Stimulated activated CD4-positive, alpha-beta T cell treated with anti-CD3 and anti-CD28 coated beads, Interleukin-4, amount 100 ng/mL, for 48 hours (primary cell): ENCODE results near the gene PPIF.

Experiments used
- DNase-seq, 2 donors: peaks; one replicate each; pipeline ENCODE4 v3.0.0-alpha.2; 2020; ENCODE audit warnings: low read depth in 2 of 2

The PPIF gene

GRCh38 chr10:79375321-79376077, 28.2 kb downstream of the PPIF start:
- DNase-seq, result no peak

DNA sequence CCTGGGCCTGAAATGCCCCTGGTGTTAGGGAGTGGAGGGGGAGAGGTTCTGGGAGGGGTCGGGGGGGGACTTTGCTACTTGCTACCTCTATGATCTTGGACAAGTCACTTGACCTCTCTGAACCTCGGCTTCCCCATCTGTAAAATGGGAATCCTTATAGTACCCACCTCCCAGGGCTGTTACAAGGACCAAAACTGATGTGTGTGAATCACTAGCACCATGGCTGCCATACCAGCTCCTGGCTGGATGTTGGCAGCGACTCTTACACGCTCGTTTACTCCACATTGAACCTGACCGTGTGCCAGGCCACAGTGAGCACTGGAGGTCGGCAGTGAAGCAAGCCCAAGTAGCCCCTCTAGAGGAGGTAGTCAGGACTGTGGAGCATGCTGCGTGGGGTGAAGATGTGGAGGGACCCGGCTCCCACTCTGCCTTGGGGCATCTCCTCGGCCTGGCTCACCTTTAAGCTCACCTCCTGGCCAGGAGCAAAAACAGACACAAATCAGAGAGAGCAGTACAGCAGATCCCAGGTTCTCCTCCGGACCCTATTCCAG, 28.9 kb downstream of the PPIF start:
- no peak for DNase-seq

- no peak for DNase-seq
Measured at GRCh38 chr10:79376751-79377556, 29.7 kb downstream of the PPIF start.

DNA sequence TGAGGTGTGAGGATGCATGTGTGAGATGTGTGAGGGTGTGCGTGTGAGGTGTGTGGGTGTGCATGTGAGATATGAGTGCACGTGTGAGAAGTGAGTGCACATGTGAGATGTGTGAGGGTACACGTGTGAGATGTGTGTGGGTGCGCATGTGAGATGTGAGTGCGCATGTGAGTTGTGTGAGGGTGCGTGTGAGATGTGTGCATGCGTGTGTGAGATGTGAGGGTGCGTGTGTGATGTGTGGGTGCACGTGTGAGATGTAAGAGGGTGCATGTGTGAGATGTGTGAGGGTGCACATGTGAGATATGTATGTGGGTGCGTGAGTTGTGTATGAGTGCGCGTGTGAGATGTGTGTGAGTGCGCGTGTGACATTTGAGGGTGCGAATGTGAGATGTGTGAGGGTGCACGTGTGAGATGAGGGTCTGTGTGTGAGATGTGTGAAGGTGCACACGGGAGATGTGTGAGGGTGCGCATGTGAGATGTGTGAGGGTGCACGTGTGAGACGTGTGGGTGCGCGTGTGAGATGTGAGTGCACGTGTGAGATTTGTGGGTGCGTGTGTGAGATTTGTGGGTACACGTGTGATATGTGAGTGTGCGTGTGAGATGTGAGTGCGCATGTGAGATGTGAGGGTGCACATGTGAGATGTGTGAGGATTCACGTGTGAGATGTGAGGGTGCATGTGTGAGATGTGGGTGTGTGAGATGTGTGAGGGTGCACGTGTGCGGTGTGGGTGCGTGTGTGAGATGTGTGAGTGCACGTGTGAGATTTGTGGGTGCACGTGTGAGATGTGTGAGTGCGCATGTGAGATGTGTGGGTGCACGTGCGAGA, 30.5 kb downstream of the PPIF start:
- DNase-seq, result no peak

DNA sequence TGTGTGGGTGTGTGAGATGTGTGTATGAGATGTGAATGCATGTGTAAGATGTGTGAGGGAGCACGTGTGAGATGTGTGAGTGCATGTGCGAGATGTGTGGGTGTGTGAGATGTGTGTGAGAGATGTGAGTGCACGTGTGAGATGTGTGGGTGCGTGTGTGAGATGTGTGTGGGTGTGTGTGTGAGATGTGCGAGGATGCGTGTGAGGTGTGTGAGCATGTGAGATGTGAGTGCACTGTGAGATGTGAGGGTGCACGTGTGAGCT, 31.0 kb downstream of the PPIF start:
- DNase-seq, result no peak

GRCh38 chr10:79378647-79379511, 31.6 kb downstream of the PPIF start:
- DNase-seq, result no peak

- DNase-seq, result no peak
Measured at GRCh38 chr10:79379512-79380124, 32.3 kb downstream of the PPIF start.

DNA sequence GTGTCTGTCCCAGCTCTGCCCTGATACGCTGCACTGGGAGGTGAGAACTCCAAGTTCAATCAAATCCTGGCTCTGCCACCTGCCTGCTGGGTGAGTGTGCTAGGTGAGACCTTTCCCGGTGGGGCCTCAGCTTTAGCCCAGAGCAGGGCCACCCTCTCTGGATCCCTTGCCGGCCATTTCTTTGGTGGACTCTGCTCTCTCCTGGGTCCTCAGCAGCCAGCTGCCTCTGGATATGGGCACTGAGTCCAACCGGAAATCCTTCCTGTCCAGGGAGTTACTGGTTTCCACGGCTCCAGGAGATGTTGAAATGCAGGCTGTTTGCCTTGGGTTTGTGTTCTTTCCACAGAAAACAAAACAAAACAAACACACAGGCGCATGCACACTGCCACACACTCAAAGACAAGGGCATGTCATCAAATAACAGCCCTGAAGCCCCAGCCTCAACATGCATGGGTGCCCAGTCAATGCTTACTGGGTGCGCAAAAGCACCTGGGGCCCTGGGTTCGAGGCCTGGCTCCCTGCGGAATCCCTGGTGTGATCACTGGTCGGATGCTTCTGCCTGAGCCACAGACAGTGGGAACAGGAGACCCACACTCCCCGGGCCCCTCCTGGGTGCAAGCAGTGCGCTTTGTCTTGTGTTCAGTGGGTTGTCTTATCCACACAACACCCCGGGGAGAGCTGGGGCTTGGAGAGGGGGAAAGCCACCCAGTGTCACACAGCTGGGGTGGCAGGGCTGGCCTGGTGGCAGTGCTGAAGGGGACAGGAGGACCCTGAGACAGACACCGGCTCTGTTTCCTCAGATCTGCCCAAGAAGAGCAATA, 33.1 kb downstream of the PPIF start:
- no peak for DNase-seq

DNA sequence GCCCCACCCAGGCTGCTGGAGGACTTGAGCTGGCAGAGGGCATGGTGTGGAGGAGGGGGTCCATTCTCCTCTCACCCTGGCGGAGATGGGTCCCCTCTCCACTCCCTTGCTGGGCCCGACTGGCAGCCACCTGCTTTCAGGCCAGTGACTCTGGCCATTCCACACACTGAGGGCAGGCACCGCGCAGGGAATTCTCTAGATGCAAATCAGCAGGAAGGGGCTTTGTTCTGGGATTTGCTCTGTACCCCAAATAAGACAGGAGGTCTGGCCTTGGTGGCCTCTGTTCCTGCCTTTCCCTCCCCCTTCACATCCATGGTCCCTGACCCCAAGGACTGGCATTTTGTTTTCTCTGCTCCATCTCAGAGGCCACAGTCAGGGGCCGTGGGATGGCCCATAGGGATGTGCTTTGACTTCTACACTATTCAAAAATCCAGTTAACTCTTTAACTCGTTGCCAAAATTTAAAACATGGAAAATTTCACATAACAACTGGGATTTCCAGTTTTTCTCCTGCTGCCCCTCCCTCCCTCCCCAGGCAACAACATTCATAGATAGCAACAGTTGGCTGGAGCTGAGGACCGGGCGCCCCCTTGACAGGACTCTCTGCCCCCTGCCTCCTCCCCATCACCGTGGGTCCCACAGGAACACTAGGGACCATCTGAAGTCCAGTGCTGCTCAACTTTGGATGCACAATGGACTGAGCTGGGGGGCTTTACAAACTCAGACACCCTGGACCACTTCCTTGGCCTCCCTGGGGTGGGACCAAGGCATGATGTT, 33.9 kb downstream of the PPIF start:
- no peak for DNase-seq

DNA sequence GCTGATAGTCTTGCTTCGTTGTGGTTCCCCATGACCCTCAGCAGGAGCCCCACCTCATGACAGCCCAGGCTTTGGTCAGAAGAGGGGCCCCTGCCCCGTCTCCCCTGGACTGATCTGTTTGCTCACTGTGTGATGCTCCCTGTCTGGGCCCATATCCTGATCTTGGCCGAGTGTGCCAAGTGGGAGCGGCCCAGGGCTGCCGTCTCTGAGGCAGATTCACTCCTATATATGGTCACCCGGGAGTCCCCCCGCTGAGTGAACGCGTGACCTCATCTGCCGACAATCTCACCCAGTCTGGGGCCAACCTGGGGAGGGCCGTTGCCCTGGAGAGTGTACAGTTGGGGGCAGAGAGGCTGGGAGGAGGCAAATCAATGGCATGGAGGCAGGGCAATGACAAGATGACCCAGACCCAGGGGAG, 34.5 kb downstream of the PPIF start:
- DNase-seq, result no peak

DNA sequence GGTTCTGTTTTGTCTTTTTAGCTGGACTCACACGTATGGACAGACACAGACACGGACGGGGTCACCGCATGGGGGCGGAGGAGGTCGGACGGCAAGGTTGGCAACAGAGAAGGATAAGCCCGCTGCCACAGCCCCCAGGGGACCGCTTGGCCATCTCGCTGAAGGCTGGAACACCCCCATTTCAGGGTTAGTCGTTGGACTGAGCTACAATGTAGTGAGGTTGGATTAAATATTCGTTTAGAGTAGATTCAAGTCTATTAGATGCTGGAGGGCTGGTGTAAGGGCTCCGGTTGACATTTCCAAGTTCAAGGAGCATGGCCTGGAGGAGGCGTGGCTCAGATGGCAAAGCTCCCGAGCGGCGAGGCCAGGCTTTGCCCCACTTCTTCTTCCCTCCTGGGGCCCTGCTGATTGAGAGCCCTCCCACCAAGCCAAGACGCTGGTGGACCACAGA, 35.2 kb downstream of the PPIF start:
- no peak for DNase-seq

DNA sequence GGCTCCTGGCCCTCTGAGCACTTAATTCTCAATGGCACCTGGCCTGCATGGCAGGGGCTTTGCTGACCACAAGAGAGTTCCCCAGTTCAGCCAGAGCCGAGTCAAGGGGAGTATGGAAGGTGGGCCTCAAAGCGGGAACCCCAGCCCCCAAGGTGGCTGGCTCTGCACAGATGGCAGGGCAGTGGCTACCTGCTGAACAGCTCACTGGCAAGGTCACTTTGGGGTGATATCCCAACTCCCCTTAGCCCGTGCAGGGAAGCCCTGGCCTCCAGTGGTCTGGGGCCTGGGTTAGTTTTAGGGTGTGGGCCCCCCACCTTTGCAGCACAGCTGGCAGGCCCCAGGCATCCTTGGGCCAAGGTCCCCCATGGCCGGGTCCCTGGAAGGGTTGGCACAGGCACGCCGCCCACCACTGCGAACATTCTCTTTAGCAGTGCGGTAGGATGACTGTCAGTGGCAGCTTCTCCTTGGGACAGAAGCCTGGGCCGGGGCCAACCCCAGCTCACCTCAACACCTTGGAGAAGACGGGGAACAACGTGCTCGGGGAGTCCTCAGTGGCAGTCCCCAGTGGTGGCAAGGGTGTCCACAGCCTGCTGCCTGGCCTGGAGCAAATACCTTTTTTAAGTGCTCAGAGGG, 36.8 kb downstream of the PPIF start:
- no peak for DNase-seq

DNA sequence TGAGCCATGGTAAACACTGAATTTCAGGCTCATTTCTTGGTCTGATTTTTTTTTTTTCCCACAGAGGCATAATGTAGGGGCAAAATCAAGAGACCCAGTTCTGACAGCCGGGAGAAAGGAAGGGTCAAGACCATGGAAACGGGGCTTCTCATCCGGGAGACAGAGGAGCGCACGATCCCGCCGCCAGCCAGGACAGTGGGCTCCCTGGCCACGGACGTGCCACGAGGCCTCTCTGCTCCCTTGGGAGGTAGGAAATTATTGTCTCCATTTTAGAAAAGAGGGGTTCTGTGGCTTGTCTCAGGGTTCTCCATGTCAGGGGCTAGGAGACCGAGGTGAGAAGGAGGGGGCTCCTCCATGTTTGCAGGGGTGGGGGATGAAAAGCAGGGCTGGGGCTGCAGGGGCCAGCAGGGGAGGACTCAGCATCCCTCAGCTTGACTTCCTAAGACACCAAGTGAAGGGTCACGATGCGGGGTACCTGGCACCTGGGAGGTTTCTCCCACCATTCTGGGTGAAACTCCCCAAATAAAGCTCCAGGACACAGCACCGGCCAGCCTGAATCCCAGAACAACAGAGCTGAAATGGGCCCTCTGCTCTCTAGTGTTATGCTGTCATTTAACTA, 37.6 kb downstream of the PPIF start:
- no peak for DNase-seq

DNA sequence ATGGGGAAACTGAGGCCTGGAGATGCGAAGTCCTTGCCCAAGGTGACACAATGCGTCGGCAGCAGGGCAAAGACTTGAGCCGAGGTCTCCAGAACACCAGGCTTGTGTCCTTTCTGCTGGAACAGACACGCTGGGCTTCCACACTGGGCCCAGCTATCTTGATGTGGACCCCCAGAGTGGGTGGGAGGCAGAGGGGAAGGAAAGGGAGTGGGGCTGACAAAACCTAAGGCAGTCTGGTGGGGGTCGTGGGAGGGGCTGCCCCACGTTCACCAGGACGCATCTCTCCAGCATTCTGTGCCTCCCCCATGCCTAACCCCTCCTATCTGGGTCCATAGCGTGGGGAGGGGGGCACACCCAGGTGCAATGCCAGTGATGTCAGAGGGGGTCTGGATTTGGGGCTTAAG, 38.1 kb downstream of the PPIF start:
- no peak for DNase-seq

GRCh38 chr10:79385804-79386531, 38.7 kb downstream of the PPIF start:
- no peak for DNase-seq

DNA sequence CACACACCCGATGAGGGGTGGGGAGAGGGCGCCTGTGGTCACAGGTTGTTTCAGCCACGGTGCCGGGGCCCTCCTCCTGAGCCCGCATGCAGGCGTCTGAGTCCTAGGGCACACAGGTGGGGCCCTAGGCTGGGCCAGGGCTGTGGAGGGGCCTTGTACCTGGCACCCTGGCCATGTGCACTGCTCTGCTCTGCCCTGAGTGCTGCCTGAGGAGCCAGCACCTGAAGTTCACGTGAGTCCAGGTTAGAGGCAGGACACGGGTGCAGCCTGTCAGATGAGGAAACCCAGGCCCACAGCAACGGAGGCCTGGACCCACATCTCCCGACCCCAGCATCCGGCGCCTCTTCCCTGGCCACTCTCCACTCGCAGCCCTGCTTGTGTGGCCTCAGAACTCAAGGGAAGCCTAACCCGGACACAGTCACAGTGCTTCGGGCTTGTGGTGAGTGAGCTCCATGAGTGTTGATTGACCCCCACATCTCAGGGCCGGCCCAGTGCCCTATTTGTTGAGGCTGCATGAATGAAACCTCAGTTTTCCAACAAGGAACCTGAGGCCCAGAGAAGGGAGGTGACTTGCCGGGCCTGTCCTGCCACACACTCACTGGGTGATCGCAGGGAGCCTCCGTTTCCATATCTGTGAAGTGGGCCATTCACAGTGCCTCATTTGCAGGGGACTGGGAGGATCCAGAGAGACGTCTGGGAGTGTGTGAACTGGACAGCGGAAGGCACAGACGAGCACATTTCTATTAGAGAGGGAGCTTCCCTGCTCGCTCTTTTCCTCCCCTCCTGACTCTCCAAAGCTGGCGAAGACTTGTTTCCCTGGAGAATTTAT, 39.6 kb downstream of the PPIF start:
- DNase-seq, result no peak
